Measurements from ENCODE around the gene COG4. TPM values are rescaled to one million over a fixed set of nuclear protein-coding genes. Genes with fewer than 3 reads are reported as not detected.

COG4 gene
- total RNA-seq, 4 donors from 2014 or later: 71.3 to 99.0 (median 75.8) TPM

- Histone ChIP-seq H3K9me3 (no peaks in the 10 kb centered on the region), H3K36me3 (peaks cover 0 to 93% (median 0%) of the 10 kb centered on the region in 3 donors), H3K4me1 (no peaks in the 10 kb centered on the region), H3K4me3 (no peak overlapping the region), H3K27ac (no peak overlapping the region), H3K27me3 (no peaks in the 10 kb centered on the region)
- no peak for TF ChIP-seq POLR2A (IDR thresholded peaks at IDR 0.05)
- TF ChIP-seq, protein P1, sequence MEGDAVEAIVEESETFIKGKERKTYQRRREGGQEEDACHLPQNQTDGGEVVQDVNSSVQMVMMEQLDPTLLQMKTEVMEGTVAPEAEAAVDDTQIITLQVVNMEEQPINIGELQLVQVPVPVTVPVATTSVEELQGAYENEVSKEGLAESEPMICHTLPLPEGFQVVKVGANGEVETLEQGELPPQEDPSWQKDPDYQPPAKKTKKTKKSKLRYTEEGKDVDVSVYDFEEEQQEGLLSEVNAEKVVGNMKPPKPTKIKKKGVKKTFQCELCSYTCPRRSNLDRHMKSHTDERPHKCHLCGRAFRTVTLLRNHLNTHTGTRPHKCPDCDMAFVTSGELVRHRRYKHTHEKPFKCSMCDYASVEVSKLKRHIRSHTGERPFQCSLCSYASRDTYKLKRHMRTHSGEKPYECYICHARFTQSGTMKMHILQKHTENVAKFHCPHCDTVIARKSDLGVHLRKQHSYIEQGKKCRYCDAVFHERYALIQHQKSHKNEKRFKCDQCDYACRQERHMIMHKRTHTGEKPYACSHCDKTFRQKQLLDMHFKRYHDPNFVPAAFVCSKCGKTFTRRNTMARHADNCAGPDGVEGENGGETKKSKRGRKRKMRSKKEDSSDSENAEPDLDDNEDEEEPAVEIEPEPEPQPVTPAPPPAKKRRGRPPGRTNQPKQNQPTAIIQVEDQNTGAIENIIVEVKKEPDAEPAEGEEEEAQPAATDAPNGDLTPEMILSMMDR (IDR thresholded peaks at IDR 0.05): no peak
- DNase-seq: no peak
Measured at GRCh38 chr16:70483426-70483825, 39.9 kb downstream of the COG4 start.

GRCh38 chr16:70482624-70483023 lies 40.7 kb downstream of the COG4 start:
- H3K4me3 ChIP-seq: no peak overlapping the region
- TF ChIP-seq POLR2A (IDR thresholded peaks at IDR 0.05): no peak
- TF ChIP-seq, protein P1 (IDR thresholded peaks at IDR 0.05): no peak
- H3K9me3 ChIP-seq: no peaks in the 10 kb centered on the region
- no peak overlapping the region for H3K27ac ChIP-seq
- no peak for DNase-seq
- H3K36me3 ChIP-seq: peaks cover 0 to 88% (median 0%) of the 10 kb centered on the region in 3 donors
- no peaks in the 10 kb centered on the region for H3K4me1 ChIP-seq
- no peaks in the 10 kb centered on the region for H3K27me3 ChIP-seq

DNA sequence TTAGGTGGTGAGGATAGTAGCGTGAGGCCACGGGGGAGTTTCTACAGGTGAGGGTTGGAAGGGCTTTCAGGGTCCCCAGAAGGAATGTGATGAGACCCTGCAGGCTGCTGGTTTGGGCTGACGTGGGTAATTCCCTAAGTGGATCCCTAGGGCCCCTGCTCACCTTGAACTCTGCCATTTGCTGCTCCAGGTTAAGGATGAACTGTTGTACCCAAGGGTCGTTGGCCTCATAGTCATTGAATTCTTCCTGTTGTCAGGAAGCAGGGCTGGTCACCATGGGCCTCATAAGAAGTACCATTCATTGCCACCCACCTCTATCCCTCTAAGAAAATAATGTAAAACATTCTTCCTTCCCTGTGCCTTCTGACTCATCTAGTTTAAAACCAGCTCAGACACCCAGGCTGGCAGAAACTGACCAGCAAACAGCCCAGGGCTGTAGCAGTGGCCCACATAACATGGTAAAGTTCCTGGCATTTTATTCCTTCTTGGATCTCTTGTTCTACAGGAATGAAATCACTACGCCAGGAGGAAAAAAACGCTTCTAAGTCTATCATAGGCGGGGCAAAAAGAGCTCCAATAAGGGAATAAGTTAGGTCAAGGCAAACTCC lies 41.3 kb downstream of the COG4 start:
- TF ChIP-seq POLR2A (IDR thresholded peaks at IDR 0.05): no peak
- TF ChIP-seq, protein P1 (IDR thresholded peaks at IDR 0.05): no peak
- no peak overlapping the region for H3K4me3 ChIP-seq
- H3K27ac ChIP-seq: no peak overlapping the region
- no peaks in the 10 kb centered on the region for H3K9me3 ChIP-seq
- no peaks in the 10 kb centered on the region for H3K4me1 ChIP-seq
- H3K36me3 ChIP-seq: peaks cover 0 to 82% (median 0%) of the 10 kb centered on the region in 3 donors
- no peak for DNase-seq
- H3K27me3 ChIP-seq: no peaks in the 10 kb centered on the region

DNA sequence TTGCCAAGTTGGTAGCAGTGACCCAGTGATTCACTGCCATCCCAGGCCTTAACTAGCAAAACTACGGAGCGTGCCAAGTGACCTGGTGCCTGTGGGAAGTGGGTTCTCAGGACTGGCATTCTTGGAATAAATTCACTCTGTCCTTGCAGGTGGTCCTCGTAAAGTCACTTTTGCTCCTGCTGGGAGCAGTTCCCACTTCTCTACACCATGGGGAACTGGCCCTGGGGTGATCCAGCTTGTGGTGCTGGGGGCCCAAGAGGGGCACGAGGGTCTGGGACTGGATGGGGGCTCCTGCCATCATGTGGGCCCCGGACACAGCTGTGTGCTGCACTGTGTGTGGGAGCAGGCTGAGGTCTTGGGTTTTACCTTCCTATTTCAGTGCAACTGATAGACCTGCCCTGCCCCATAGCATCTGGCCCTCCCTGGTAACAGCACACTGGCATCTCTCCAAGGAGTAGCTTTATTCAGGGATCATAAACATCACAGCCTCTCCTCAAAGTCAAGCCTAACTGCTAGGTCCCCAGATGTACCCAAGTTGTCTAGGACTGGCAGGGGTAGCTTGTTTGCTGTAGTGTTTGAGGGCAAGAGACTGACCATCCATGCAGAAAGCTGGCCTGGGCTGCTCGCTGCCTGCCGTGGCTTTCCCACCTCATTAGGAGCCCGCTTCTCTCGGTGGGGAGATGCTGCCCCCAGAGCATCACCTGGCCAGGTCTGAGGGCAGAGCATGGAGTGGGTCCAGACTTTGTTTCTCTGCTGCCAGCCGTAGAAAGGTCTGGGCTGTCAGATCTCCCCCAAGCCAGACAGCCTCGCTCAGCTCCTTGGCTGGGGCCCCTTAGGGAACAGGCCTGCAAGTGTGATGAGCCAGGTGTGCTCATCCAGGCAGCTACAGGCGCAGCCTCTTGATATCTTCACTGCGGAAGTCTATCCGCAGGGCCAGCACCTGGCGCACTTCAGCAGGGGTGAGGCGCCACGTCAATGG lies 42.9 kb downstream of the COG4 start:
- Histone ChIP-seq H3K4me3 (no peak overlapping the region), H3K9me3 (no peaks in the 10 kb centered on the region), H3K4me1 (no peaks in the 10 kb centered on the region), H3K27ac (no peak overlapping the region), H3K36me3 (peaks cover 0 to 70% (median 0%) of the 10 kb centered on the region in 3 donors), H3K27me3 (no peaks in the 10 kb centered on the region)
- no peak for TF ChIP-seq POLR2A (IDR thresholded peaks at IDR 0.05)
- TF ChIP-seq, protein P1 (IDR thresholded peaks at IDR 0.05): no peak
- DNase-seq: no peak

DNA sequence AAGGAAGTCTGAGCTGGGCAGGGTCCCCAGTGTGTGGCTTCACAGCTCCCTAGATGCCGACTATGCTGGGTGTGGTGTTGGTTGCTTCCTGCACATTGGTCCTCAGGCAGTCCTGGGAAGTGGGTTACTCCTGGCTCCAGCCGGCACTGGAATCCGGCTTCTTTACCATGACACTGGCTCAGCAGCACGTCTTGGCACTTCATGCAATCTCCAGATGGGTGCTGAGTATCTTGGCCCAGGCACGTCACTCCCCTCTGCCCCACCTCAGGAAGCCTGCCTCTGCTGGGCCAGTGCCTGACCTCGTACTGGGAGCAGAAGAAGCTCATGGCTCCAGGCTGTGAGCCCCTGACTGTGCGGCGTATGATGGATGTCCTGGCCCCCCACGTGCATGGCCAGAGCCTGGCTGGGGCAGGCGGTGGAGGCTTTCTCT lies 44.4 kb downstream of the COG4 start:
- Histone ChIP-seq H3K36me3 (peaks cover 0 to 71% (median 0%) of the 10 kb centered on the region in 3 donors), H3K4me3 (no peak overlapping the region), H3K9me3 (no peaks in the 10 kb centered on the region), H3K4me1 (no peaks in the 10 kb centered on the region), H3K27ac (no peak overlapping the region), H3K27me3 (no peaks in the 10 kb centered on the region)
- TF ChIP-seq POLR2A (IDR thresholded peaks at IDR 0.05): no peak
- TF ChIP-seq, protein P1 (IDR thresholded peaks at IDR 0.05): no peak
- DNase-seq: no peak

Data from Peyer's patch (tissue), 4 donors.